ENCODE data around the gene CHCHD4.

CHCHD4 gene

GRCh38 chr3:14148041-14148985, 23.6 kb upstream of the CHCHD4 start:
- no peak for DNase-seq

GRCh38 chr3:14147617-14148016, 22.9 kb upstream of the CHCHD4 start:
- peak in 2 of 4 experiments; percentile 17 to 56 for DNase-seq

GRCh38 chr3:14147066-14147435, 22.4 kb upstream of the CHCHD4 start:
- DNase-seq: peak; percentile 53 to 73 (median 70)

- DNase-seq: no peak
Observed at GRCh38 chr3:14146381-14147065, 21.9 kb upstream of the CHCHD4 start.

GRCh38 chr3:14145670-14146380, 21.2 kb upstream of the CHCHD4 start:
- peak in 1 of 4 experiments; percentile 11 for DNase-seq

- peak in 1 of 4 experiments; percentile 17 for DNase-seq
Observed at GRCh38 chr3:14145236-14145635, 20.6 kb upstream of the CHCHD4 start.

- DNase-seq: peak; percentile 91 to 99 (median 94)
Observed at GRCh38 chr3:14144423-14145075, 19.9 kb upstream of the CHCHD4 start.

- DNase-seq: peak in 3 of 4 experiments; percentile 50 to 60 (median 57)
Observed at GRCh38 chr3:14143271-14144225, 18.9 kb upstream of the CHCHD4 start.

GRCh38 chr3:14142567-14143270, 18.0 kb upstream of the CHCHD4 start:
- peak in 3 of 4 experiments; percentile 27 to 49 (median 45) for DNase-seq

GRCh38 chr3:14141602-14142341, 17.1 kb upstream of the CHCHD4 start:
- DNase-seq: peak; percentile 50 to 69 (median 66)

- peak in 3 of 4 experiments; percentile 31 to 54 (median 41) for DNase-seq
Observed at GRCh38 chr3:14141144-14141543, 16.5 kb upstream of the CHCHD4 start.

- DNase-seq: no peak
Observed at GRCh38 chr3:14140668-14141067, 16.0 kb upstream of the CHCHD4 start.

- DNase-seq: no peak
Observed at GRCh38 chr3:14139771-14140170, 15.1 kb upstream of the CHCHD4 start.

- DNase-seq: no peak
Observed at GRCh38 chr3:14138878-14139655, 14.4 kb upstream of the CHCHD4 start.

- DNase-seq: peak in 3 of 4 experiments; percentile 19 to 49 (median 23)
Observed at GRCh38 chr3:14138109-14138877, 13.6 kb upstream of the CHCHD4 start.

- DNase-seq: peak; percentile 48 to 79 (median 73)
Observed at GRCh38 chr3:14137445-14137844, 12.8 kb upstream of the CHCHD4 start.

GRCh38 chr3:14137004-14137403, 12.3 kb upstream of the CHCHD4 start:
- DNase-seq: no peak

- DNase-seq: no peak
Observed at GRCh38 chr3:14135581-14135980, 10.9 kb upstream of the CHCHD4 start.

Measured in suppressor macrophage (primary cell).